ENCODE measurements around the gene FCRL4. TPM values are rescaled to one million over a fixed set of nuclear protein-coding genes. Genes with fewer than 3 reads are reported as not detected.

Gene FCRL4
- total RNA-seq, 2 experiments from 2014 or later: not detected

GRCh38 chr1:157542676-157543075 lies 55.2 kb downstream of the FCRL4 start:
- Histone ChIP-seq H3K4me1 (ENCODE audit: insufficient read depth, low read length) (no peaks in the 10 kb centered on the region), H3K27ac (ENCODE audit: low read depth in 1 of 2, low read length in 2 of 2) (no peak overlapping the region), H3K36me3 (ENCODE audit: insufficient read depth, low read length) (no peaks in the 10 kb centered on the region), H3K27me3 (ENCODE audit: control insufficient read depth in 1 of 2, insufficient read depth in 2 of 2, low read length in 2 of 2) (peaks cover 0 to 6% of the 10 kb centered on the region in 2 experiments), H3K4me3 (ENCODE audit: low read length) (no peak overlapping the region), H3K9me3 (ENCODE audit: control insufficient read depth in 1 of 2, insufficient read depth in 1 of 2, low read length in 2 of 2) (no peaks in the 10 kb centered on the region)
- H3K27me3 Mint-ChIP-seq: peaks cover 33% of the 10 kb centered on the region
- H3K27ac Mint-ChIP-seq: no peak overlapping the region
- intact Hi-C loops (cut with DNase I, micrococcal nuclease): no loop called here
- H3K9me3 Mint-ChIP-seq: no peaks in the 10 kb centered on the region
- no peak for DNase-seq
- no peaks in the 10 kb centered on the region for H3K36me3 Mint-ChIP-seq (ENCODE audit: low read depth)
- H3K4me3 Mint-ChIP-seq: no peak overlapping the region
- ChIA-PET POLR2A (no interaction called here), CTCF (no interaction called here)
- no peaks in the 10 kb centered on the region for H3K4me1 Mint-ChIP-seq (ENCODE audit: low read depth)
- no peak for TF ChIP-seq CTCF (IDR thresholded peaks at IDR 0.05)
- ATAC-seq (ENCODE audit: poor library complexity): no peak

- no peaks in the 10 kb centered on the region for H3K4me1 Mint-ChIP-seq (ENCODE audit: low read depth)
- DNase-seq (no peak), ATAC-seq (ENCODE audit: poor library complexity) (no peak)
- intact Hi-C loops (cut with DNase I, micrococcal nuclease): no loop called here
- no peaks in the 10 kb centered on the region for H3K4me1 ChIP-seq (ENCODE audit: insufficient read depth, low read length)
- H3K36me3 ChIP-seq (ENCODE audit: insufficient read depth, low read length): no peaks in the 10 kb centered on the region
- H3K4me3 Mint-ChIP-seq: no peak overlapping the region
- peaks cover 0 to 4% of the 10 kb centered on the region in 2 experiments for H3K27me3 ChIP-seq (ENCODE audit: control insufficient read depth in 1 of 2, insufficient read depth in 2 of 2, low read length in 2 of 2)
- peaks cover 27% of the 10 kb centered on the region for H3K27me3 Mint-ChIP-seq
- H3K9me3 Mint-ChIP-seq: no peaks in the 10 kb centered on the region
- H3K4me3 ChIP-seq (ENCODE audit: low read length): no peak overlapping the region
- POLR2A ChIA-PET: no interaction called here
- H3K9me3 ChIP-seq (ENCODE audit: control insufficient read depth in 1 of 2, insufficient read depth in 1 of 2, low read length in 2 of 2): no peaks in the 10 kb centered on the region
- H3K36me3 Mint-ChIP-seq (ENCODE audit: low read depth): no peaks in the 10 kb centered on the region
- TF ChIP-seq CTCF (IDR thresholded peaks at IDR 0.05): no peak
- CTCF ChIA-PET: interaction anchor here (0.5 kb wide), 1 partner anchor 152 kb away, joined by 3 read pairs; no protein-coding TSS in a partner anchor
- no peak overlapping the region for H3K27ac Mint-ChIP-seq
- H3K27ac ChIP-seq (ENCODE audit: low read depth in 1 of 2, low read length in 2 of 2): no peak overlapping the region
Observed at GRCh38 chr1:157540852-157541251, 57.0 kb downstream of the FCRL4 start.

- DNase-seq (no peak), ATAC-seq (ENCODE audit: poor library complexity) (no peak)
- Mint-ChIP-seq H3K27ac (no peak overlapping the region), H3K4me3 (no peak overlapping the region), H3K27me3 (peaks cover 25% of the 10 kb centered on the region), H3K4me1 (ENCODE audit: low read depth) (no peaks in the 10 kb centered on the region), H3K9me3 (no peaks in the 10 kb centered on the region), H3K36me3 (ENCODE audit: low read depth) (no peaks in the 10 kb centered on the region)
- Histone ChIP-seq H3K9me3 (ENCODE audit: control insufficient read depth in 1 of 2, insufficient read depth in 1 of 2, low read length in 2 of 2) (no peaks in the 10 kb centered on the region), H3K36me3 (ENCODE audit: insufficient read depth, low read length) (no peaks in the 10 kb centered on the region), H3K4me3 (ENCODE audit: low read length) (no peak overlapping the region), H3K4me1 (ENCODE audit: insufficient read depth, low read length) (no peaks in the 10 kb centered on the region), H3K27ac (ENCODE audit: low read depth in 1 of 2, low read length in 2 of 2) (no peak overlapping the region), H3K27me3 (ENCODE audit: control insufficient read depth in 1 of 2, insufficient read depth in 2 of 2, low read length in 2 of 2) (peaks cover 0 to 4% of the 10 kb centered on the region in 2 experiments)
- TF ChIP-seq CTCF (IDR thresholded peaks at IDR 0.05): no peak
- intact Hi-C loops (cut with DNase I, micrococcal nuclease): no loop called here
- ChIA-PET CTCF (no interaction called here), POLR2A (no interaction called here)
Observed at GRCh38 chr1:157540160-157540748, 57.6 kb downstream of the FCRL4 start.
